GM23338 (cell line): ENCODE results near the gene FAF1. TPM values are rescaled to one million over a fixed set of nuclear protein-coding genes. Genes with fewer than 3 reads are reported as not detected.

Source experiments
- ATAC-seq: fragments of 200-7000 bp; cut with Tn5 transposase; 3 replicates; pipeline ENCODE4 v1.9.1; 2020
- DNase-seq: peaks from one replicate; pipeline ENCODE4 v3.0.0-alpha.2; 2015; ENCODE audit warnings: low spot score
- H2AFZ ChIP-seq: fragments of 200-600 bp; sonication (generic); 2 replicates; pipeline ENCODE4 v1.8.0; 2016; ENCODE audit warnings: antibody characterized with exemption, mild to moderate bottlenecking, moderate library complexity
- H3F3A ChIP-seq: fragments of 200-600 bp; sonication (generic); replicated peaks from 2 replicates; pipeline ENCODE4 v1.8.0; 2017; ENCODE audit warnings: antibody characterized with exemption, mixed run types, low read depth
- H3K27ac ChIP-seq: fragments of 200-600 bp; sonication (generic); 2 replicates; pipeline ENCODE4 v1.6.1; 2016; ENCODE audit warnings: low read depth
- H3K27me3 ChIP-seq: fragments of 200-600 bp; sonication (generic); 2 replicates; pipeline ENCODE4 v1.8.0; 2016; ENCODE audit warnings: mild to moderate bottlenecking, mixed run types, moderate library complexity; ENCODE audit not compliant: insufficient read depth
- H3K36me3 ChIP-seq: fragments of 200-600 bp; sonication (generic); 2 replicates; pipeline ENCODE4 v1.8.0; 2016; ENCODE audit warnings: mild to moderate bottlenecking; ENCODE audit not compliant: insufficient read depth
- H3K4me1 ChIP-seq: fragments of 200-600 bp; sonication (generic); 2 replicates; pipeline ENCODE4 v1.8.0; 2016; ENCODE audit warnings: mild to moderate bottlenecking, moderate library complexity; ENCODE audit not compliant: insufficient read depth
- H3K4me2 ChIP-seq: fragments of 200-600 bp; sonication (generic); 2 replicates; pipeline ENCODE4 v1.7.1; 2017; ENCODE audit warnings: mixed run types
- H3K4me3 ChIP-seq: fragments of 200-600 bp; sonication (generic); 2 replicates; pipeline ENCODE4 v1.6.1; 2016; ENCODE audit warnings: mixed run types
- H3K79me2 ChIP-seq: fragments of 200-600 bp; sonication (generic); replicated peaks from 2 replicates; pipeline ENCODE4 v1.8.0; 2017; ENCODE audit warnings: mild to moderate bottlenecking; ENCODE audit not compliant: insufficient read depth
- H3K9me2 ChIP-seq: fragments of 200-600 bp; sonication (generic); 2 replicates; pipeline ENCODE4 v1.8.0; 2017; ENCODE audit not compliant: insufficient read depth
- H4K20me1 ChIP-seq: fragments of 200-600 bp; sonication (generic); replicated peaks from 2 replicates; pipeline ENCODE4 v1.8.0; 2017; ENCODE audit warnings: mild to moderate bottlenecking; ENCODE audit not compliant: insufficient read depth
- H3K27ac Mint-ChIP-seq: 2 replicates; pipeline ENCODE4 v1.8.0; 2020; ENCODE audit warnings: inconsistent platforms, mild to moderate bottlenecking, moderate library complexity, mixed read lengths
- H3K27me3 Mint-ChIP-seq: 3 replicates; pipeline ENCODE4 v1.8.0; 2022; ENCODE audit warnings: low read depth, mild to moderate bottlenecking, moderate library complexity, mixed read lengths, inconsistent platforms; ENCODE audit not compliant: insufficient read depth, poor library complexity
- H3K36me3 Mint-ChIP-seq: 3 replicates; pipeline ENCODE4 v1.8.0; 2021; ENCODE audit warnings: low read depth, mild to moderate bottlenecking, inconsistent platforms, moderate library complexity, mixed read lengths
- H3K4me1 Mint-ChIP-seq: 3 replicates; pipeline ENCODE4 v1.8.0; 2020; ENCODE audit warnings: mild to moderate bottlenecking, inconsistent platforms, mixed read lengths
- H3K4me3 Mint-ChIP-seq: 3 replicates; pipeline ENCODE4 v1.8.0; 2021; ENCODE audit warnings: moderate library complexity, mild to moderate bottlenecking, inconsistent platforms, mixed read lengths
- H3K9me3 Mint-ChIP-seq: 3 replicates; pipeline ENCODE4 v1.8.0; 2020; ENCODE audit warnings: moderate library complexity, mild to moderate bottlenecking, inconsistent platforms, mixed read lengths
- CREB1 ChIP-seq: fragments of 250-450 bp; sonication (Bioruptor Pico); IDR thresholded peaks from 2 replicates; pipeline ENCODE4 v1.5.0; 2020; ENCODE audit warnings: low read depth, mild to moderate bottlenecking, moderate library complexity
- CTCF ChIP-seq, 2 experiments: fragments of 200-600 bp in 1 of 2; sonication (generic) in 1 of 2; conservative IDR thresholded peaks; 2 replicates each; pipeline versions ENCODE4 v1.5.1 to v1.6.1; 2016 to 2017; ENCODE audit warnings: antibody characterized with exemption in 2 of 2, low read depth in 2 of 2, mild to moderate bottlenecking in 2 of 2, moderate library complexity in 1 of 2
- ETS1 ChIP-seq: IDR thresholded peaks from 2 replicates; pipeline ENCODE4 v1.6.1; 2016; ENCODE audit warnings: antibody characterized with exemption
- EZH2 ChIP-seq: fragments of 200-600 bp; sonication (generic); IDR thresholded peaks from one replicate; pipeline ENCODE4 v1.8.0; 2017; ENCODE audit warnings: antibody characterized with exemption, mild to moderate bottlenecking, low read depth; ENCODE audit not compliant: unreplicated experiment
- EZH2phosphoT487 ChIP-seq: fragments of 200-600 bp; sonication (generic); IDR thresholded peaks from one replicate; pipeline ENCODE4 v1.8.1; 2018; ENCODE audit warnings: antibody characterized with exemption; ENCODE audit not compliant: unreplicated experiment
- JUNB ChIP-seq: IDR thresholded peaks from one replicate; pipeline ENCODE4 v1.6.1; 2016; ENCODE audit warnings: antibody characterized with exemption; ENCODE audit not compliant: unreplicated experiment
- NANOG ChIP-seq: IDR thresholded peaks from 2 replicates; pipeline ENCODE4 v1.6.1; 2016; ENCODE audit warnings: antibody characterized with exemption, borderline replicate concordance
- POLR2AphosphoS5 ChIP-seq: IDR thresholded peaks from 2 replicates; pipeline ENCODE4 v1.6.1; 2016; ENCODE audit warnings: antibody characterized with exemption, low read depth
- REST ChIP-seq: IDR thresholded peaks from one replicate; pipeline ENCODE4 v1.6.1; 2018; ENCODE audit warnings: antibody characterized with exemption; ENCODE audit not compliant: unreplicated experiment
- STAT1 ChIP-seq: IDR thresholded peaks from one replicate; pipeline ENCODE4 v1.6.1; 2016; ENCODE audit warnings: antibody characterized with exemption; ENCODE audit not compliant: unreplicated experiment
- ZNF114 ChIP-seq: fragments of 250-450 bp; sonication (Bioruptor Pico); IDR thresholded peaks from 2 replicates; pipeline ENCODE4 v1.5.0; 2020; ENCODE audit warnings: mild to moderate bottlenecking, moderate library complexity
- ZNF331 ChIP-seq: fragments of 250-450 bp; sonication (Bioruptor Pico); IDR thresholded peaks from 2 replicates; pipeline ENCODE4 v1.5.0; 2020; ENCODE audit warnings: low read depth, mild to moderate bottlenecking, moderate library complexity
- ZNF462 ChIP-seq: fragments of 250-450 bp; sonication (Bioruptor Pico); IDR thresholded peaks from 2 replicates; pipeline ENCODE4 v1.5.0; 2020; ENCODE audit warnings: mild to moderate bottlenecking, moderate library complexity
- polyA plus RNA-seq: library from polyadenylated mRNA; unstranded; fragments of >200 nt; fragmentation: Nextera tagmentation; extraction: Ambion mirVana; gene quantifications from 2 replicates; pipeline ENCODE4 v1.2.1, GENCODE V29; 2016
- total RNA-seq: library from RNA; depleted of rRNA; stranded (reverse); fragments of >200 nt; shearing (Covaris generic); gene quantifications from 2 replicates; pipeline ENCODE4 v1.2.3, GENCODE V29; 2014

The FAF1 gene
- total and polyA plus RNA-seq, 2 experiments from 2014 or later: 24.1 to 53.2 TPM

GRCh38 chr1:50488876-50489275, 471.2 kb downstream of the FAF1 start:
- H3K4me1 Mint-ChIP-seq: no peaks in the 10 kb centered on the region
- no peaks in the 10 kb centered on the region; the same call in 2 of the 3 replicates for H3K36me3 Mint-ChIP-seq
- Histone ChIP-seq H3K36me3 (no peaks in the 10 kb centered on the region), H3K79me2 (no peaks in the 10 kb centered on the region), H3K27ac (no peak overlapping the region), H3F3A (no peaks in the 10 kb centered on the region), H4K20me1 (no peaks in the 10 kb centered on the region), H3K4me2 (no peak overlapping the region), H3K4me1 (no peaks in the 10 kb centered on the region), H3K9me2 (no peaks in the 10 kb centered on the region), H2AFZ (no peak overlapping the region), H3K4me3 (no peak overlapping the region), H3K27me3 (no peaks in the 10 kb centered on the region)
- no peak overlapping the region for H3K27ac Mint-ChIP-seq
- ATAC-seq: no peak
- TF ChIP-seq ZNF462: no peak
- TF ChIP-seq NANOG: no peak
- no peak for TF ChIP-seq JUNB
- TF ChIP-seq POLR2AphosphoS5: no peak
- no peak for TF ChIP-seq ZNF114 (CRISPR knock-in tag)
- no peak for TF ChIP-seq ETS1
- TF ChIP-seq EZH2: no peak
- TF ChIP-seq STAT1: no peak
- no peak for TF ChIP-seq EZH2phosphoT487
- TF ChIP-seq ZNF331: no peak
- no peak for TF ChIP-seq CREB1 (CRISPR knock-in tag)
- no peak for TF ChIP-seq REST
- no peak for TF ChIP-seq CTCF (conservative IDR thresholded peaks at IDR 0.05; ENCODE audit: low read depth in 2 of 2)
- no peak overlapping the region for H3K4me3 Mint-ChIP-seq
- no peaks in the 10 kb centered on the region for H3K27me3 Mint-ChIP-seq
- DNase-seq: no peak
- no peaks in the 10 kb centered on the region for H3K9me3 Mint-ChIP-seq
